T-helper 2 cell (primary cell): ENCODE results near the gene GALNT14.
A peak's percentile ranks its signal among the peaks of the same experiment; 100 is the strongest.

Experiments
- DNase-seq, 5 experiments: peaks; one replicate each; pipeline versions ENCODE4 v3.0.0 to v3.0.0-alpha.2; 2012 to 2022

Gene GALNT14

GRCh38 chr2:31003749-31004148, 134.5 kb downstream of the GALNT14 start:
- DNase-seq, result no peak

DNA sequence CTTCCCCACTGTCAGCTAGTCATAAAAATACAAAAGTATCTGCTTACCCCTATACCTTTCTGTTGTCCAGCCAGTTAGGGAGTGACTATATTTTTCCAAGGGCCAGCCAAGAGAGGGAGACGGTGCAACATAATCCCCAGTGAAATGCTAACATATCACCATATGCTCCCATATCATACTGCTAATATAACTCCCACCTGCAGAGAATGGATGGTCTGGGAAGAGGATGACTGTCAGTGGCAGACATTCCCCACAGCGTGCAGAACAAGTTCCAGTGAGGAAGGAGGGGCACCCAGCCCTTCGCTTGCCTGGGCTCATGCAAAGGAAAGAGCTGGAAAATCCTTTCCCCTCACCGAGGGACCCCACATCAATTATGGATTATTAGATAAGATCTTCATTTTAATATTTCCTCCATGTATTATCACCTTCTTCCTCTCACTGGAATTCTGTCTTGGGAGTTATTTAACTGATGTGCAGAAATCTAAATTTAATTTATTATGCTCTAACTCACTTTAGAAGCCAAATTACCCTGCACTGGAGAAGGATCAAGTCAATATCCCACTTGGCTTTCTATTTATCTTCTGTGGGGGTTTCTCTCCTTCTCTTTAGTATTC, 135.6 kb downstream of the GALNT14 start:
- DNase-seq, result no peak

DNA sequence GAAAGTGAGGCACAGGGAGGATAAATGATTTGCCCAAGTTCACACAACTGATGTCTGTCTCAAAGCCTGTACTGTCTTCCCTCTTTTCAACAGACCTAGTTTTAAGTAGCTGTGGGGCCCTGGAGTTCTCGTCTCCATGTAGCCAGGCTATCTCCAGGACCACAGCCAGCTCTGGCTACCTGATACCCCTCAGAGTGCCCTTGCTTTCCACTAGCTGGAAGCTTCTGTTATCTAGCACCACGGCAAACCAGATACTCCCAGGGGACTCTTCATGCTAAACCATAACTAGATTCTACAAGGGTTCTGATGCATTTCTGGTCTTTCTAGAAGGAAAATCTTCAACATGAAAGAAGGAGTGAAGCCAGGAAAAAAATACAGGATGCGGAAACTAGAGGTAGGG, 137.3 kb downstream of the GALNT14 start:
- no peak for DNase-seq

GRCh38 chr2:30998672-30999071, 139.6 kb downstream of the GALNT14 start:
- DNase-seq, result no peak

- DNase-seq, result no peak
These were observed 140.3 kb downstream of the GALNT14 start for GRCh38 chr2:30997979-30998378.

- DNase-seq, result no peak
These were observed 143.8 kb downstream of the GALNT14 start for GRCh38 chr2:30994227-30995056.

- DNase-seq, result no peak
These were observed 145.5 kb downstream of the GALNT14 start for GRCh38 chr2:30992781-30993180.

- no peak for DNase-seq
These were observed 147.6 kb downstream of the GALNT14 start for GRCh38 chr2:30990671-30991070.

GRCh38 chr2:30990176-30990575, 148.1 kb downstream of the GALNT14 start:
- no peak for DNase-seq

DNA sequence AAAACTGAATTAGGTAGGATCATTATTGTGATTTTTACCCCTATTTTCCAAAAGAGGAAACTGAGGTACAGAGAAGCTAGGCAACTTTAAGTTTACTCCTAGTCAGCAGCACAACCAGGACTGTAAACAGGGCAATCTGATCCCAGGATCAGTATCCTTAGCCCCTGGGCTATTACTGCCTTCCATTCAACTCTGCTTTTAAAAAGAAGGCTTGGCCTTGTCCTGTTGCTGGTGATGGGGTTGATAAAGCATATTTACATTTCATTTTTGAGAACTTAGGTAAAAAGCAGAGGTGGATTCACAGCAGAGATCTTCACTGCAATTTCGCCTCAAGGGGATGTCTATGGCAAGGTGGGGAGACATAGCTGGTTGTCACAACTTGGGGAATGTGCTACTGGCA, 148.5 kb downstream of the GALNT14 start:
- DNase-seq, result no peak

DNA sequence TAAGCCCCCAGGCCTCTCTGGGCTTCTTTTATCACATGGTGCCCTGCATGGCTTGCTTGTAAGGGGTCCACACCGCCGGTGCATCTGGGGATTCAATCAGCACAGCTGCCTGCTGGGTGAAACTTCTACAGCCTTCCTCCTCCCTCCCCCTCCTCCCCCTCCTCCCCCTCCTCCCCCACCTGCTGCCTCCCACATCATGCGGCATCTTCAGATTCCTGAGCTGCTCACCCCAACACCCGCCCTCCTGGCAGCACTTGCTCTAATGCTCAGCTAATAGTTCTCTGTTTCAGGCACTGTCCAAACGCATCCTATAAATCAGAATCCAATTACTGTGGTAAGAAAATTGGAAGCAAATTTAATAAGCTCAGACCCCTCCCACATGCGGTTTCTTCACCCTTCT, 150.7 kb downstream of the GALNT14 start:
- DNase-seq, result no peak

GRCh38 chr2:30986231-30986580, 152.0 kb downstream of the GALNT14 start:
- no peak for DNase-seq

DNA sequence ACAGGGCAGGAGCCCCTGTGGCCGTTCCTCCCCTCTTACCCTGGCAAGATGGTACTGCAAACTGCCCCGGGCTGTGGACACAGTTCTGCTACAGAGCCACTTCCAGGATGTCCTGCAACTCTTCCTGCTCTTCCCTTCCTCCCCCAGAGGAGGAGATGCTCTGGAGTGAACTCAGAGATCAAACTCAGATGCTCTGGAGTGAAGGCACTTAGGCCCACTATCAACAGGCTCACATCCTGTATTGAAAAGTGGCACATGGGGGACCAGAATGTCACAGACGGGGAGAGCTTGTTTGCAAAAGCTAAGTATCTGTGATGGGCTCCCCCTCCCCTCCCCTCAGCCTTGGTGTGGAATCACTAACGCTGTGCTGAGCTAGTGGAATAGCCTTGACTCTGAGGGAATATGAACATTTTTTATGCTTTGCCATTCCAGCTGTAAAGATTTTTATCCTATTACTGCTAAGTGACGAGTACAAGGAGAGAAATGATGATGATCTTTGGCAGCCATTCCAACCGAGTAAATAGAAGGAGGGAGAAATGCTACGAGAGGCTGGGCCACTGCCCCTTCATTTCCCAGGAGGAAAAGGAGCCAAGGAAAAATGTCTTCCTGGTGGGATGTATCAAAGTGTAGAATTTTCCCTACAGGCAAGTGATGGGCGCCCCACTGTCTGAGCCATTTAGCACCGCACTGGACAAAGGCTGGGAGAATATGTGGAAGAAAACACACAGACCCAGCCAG, 152.6 kb downstream of the GALNT14 start:
- DNase-seq, result no peak

- no peak for DNase-seq
These were observed 154.1 kb downstream of the GALNT14 start for GRCh38 chr2:30984148-30984547.

DNA sequence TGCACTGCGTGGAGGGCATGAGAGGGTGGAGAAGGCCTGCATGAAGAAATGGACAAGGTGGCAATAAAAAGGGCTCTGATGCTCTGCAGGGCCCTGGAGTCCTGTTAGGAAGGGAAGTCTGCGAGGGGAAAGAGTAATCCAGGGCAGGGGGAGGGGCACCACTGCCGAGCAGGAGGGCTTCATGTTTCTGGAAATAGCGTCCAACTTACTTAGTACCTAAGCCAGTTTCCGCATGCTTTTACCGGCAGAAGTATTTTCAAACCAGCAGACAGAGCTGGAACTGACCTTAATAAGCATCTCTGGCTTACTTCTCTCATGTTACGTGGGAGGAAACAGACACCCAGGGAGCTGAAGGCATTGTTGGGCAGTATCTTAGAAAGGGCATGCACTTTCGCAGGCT, 156.7 kb downstream of the GALNT14 start:
- no peak for DNase-seq

GRCh38 chr2:30981096-30981495, 157.1 kb downstream of the GALNT14 start:
- no peak for DNase-seq

- DNase-seq, result peak in 1 of 5 experiments; percentile 25
These were observed 158.4 kb downstream of the GALNT14 start for GRCh38 chr2:30979822-30980245.

DNA sequence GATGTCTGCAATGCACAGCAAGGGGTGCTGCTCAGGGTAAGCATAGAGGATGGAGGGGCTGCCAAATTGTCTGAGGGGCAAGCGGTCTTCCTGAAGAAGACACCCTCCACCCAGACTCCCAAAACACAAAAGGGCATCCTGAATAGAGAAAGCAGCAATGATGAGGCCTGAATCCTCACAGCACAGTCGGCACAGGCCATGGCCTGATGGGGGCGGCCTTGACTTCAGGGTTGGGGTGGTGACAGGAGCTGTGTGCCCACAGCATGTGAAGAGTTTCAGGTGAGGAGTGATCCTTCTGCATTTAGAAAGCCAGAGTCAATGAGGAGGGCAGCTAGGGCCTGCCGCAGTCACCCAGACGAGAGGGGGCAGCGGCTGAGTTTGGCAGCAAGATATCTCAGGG, 159.4 kb downstream of the GALNT14 start:
- DNase-seq, result no peak

- peak in 1 of 5 experiments; percentile 80 for DNase-seq
These were observed 160.2 kb downstream of the GALNT14 start for GRCh38 chr2:30978044-30978443.

- DNase-seq, result no peak
These were observed 163.1 kb downstream of the GALNT14 start for GRCh38 chr2:30975156-30975555.

DNA sequence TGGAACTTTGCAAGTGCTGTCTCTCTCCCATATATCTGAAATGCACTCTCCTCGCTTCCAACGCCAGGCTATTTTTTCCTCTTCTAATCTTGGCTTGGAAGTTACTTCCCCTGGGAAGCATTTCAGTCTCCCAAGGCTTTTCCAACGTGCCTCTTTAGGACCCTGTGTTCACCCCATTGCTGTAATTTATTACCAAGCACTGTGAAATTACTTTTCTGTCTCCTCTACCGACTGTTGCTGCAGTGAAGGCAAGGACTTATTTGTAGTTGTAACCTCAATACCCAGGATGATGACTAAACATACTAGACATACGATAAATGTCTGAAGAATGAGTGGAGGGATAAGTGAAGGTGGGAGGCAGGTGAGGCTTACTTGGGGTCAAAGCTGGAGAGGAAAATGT, 163.7 kb downstream of the GALNT14 start:
- DNase-seq, result no peak

GRCh38 chr2:30974092-30974491, 164.1 kb downstream of the GALNT14 start:
- peak in 1 of 5 experiments; percentile 33 for DNase-seq

- no peak for DNase-seq
These were observed 166.8 kb downstream of the GALNT14 start for GRCh38 chr2:30971231-30972025.
